GM21528 (cell line): ENCODE results near the gene WNT3A.

Experiments
- ATAC-seq: cut with Tn5 transposase; IDR thresholded peaks from one replicate; pipeline ENCODE4 v1.9.1; 2021; ENCODE audit warnings: mild to moderate bottlenecking, moderate library complexity; ENCODE audit not compliant: unreplicated experiment, low FRiP score

The WNT3A gene

DNA sequence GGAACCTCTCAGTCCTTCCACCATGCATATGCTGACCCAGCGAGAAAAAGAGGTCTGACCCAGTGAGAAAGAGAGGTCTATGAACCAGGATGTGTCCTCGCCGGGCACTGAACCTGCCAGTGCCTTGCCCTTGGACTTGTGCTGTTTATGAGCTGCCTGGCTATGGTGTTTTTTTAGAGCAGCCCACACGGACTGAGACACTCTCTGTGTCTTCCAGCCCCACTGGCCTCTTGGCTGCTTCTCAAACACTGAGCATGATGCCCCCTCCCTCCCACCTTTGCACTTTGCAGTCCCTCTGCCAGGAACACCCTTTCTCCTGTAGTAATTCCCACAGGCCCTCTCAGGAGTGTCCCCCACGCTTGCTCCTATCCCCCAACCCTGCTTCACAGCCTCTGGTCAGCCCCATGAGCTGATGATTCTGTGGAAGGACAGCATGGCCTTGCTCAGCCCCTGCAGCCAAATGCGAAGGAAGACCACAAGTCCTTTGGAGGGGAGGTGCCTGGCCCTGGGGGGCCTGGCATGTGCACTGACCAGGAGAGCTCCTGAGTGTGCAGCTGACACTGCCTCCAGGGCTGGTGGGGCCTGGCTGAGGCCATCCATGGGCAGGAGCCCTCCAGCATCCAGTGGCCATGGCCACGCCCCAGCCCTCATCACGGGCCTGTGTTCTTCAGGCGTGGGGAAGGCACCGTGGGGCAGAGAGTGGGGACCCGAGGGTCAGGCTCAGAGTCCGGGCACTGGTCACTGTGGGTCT is 23.8 kb downstream of the WNT3A start:
- ATAC-seq, result no peak

DNA sequence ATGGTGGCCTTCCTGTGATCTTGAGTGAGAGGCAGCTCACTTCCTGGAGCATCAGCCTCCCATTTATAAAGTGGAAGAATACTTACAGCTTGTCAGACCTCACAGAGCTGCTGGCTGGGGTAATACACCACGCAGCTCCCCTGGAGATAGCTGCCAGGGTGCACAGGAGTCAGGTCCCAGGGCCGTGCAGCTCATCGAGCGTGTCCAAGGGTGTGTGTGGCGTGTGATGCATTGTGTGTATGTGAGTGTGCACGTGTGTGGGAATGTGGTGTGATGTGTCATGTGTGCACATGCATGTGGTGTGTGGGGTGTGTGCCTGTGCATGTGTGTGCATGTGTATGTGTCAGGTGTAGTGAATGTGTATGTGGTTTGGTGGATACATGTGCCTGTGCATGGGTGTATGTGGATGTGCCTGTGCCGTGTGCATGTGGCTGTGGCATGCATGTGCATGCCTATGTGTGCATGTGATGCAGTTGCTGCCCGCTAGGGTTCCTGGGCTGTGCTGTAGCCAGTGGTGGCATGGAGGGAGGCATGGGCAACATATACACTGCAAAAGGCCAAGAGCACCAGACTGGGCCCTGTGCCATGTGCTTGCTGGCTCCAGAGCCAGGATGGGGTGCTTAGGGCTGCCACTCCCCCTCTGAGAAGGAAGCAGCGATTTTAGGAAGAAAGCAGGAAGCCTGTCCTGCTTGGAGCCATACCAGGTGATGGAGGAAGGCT is 24.6 kb downstream of the WNT3A start:
- ATAC-seq, result no peak

DNA sequence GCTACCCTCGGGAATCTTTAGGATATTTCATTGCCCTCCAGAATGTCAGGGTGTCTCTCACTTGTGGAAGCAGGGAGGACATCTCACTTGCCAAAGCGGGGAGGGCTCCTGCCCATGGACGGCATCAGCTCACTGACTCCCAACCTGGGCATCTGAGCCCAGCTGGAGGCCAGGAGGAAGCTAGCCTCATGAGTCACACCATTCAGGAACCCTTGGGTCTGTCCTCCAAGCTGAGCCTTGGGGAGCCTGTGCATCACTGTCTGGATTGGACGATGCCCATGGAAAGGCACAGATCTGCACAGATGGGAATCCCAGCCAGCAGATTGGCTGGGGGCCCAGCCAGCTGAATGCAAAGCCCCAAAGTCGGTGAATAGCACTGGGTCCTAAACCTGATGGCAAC is 25.2 kb downstream of the WNT3A start:
- ATAC-seq, result no peak

DNA sequence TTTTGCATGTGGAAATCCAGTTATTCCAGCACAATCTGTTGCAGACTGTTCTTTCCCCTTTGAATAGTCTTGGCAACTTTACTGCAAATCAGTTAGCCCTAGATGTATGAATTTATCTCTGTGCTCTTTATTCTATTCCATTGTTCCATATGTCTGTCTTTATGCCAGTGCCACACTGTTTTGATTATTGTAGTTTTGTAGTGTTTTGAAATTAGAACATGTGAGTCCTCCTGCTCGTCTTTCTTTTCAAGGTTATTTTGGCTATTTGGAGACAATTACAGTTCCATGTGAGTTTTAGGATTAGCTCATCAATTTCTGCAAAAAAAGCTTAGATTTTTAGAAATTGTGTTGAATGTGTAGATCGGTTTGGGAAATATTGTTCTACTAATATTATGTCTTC is 26.6 kb downstream of the WNT3A start:
- ATAC-seq, result no peak

- no peak for ATAC-seq
Measured at GRCh38 chr1:228034954-228035837, 28.4 kb downstream of the WNT3A start.

GRCh38 chr1:228035844-228036243 is 29.0 kb downstream of the WNT3A start:
- ATAC-seq, result no peak

- no peak for ATAC-seq
Measured at GRCh38 chr1:228036701-228037231, 30.0 kb downstream of the WNT3A start.

- ATAC-seq, result no peak
Measured at GRCh38 chr1:228037401-228038386, 30.9 kb downstream of the WNT3A start.

GRCh38 chr1:228038387-228039005 is 31.7 kb downstream of the WNT3A start:
- no peak for ATAC-seq

- no peak for ATAC-seq
Measured at GRCh38 chr1:228039006-228039903, 32.5 kb downstream of the WNT3A start.

DNA sequence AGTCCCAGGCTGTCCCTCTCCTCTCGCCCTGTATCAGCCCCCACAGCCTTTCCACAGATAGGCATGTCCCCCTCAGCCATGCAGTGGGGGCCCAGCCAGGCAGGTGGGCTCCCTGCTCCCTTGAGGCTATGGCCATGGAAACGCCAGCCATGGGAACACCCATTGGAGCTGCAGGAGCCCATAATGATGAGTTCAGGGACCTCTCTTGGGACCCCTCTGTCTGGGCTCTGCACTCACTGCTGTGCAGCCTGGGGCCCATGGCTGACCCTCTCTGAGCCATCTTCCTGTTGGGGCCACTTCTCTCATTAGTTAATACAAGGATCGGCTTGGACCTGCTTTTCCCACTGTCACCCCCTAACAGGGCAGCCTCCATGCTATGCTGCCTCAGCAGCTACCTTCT is 33.2 kb downstream of the WNT3A start:
- no peak for ATAC-seq

- no peak for ATAC-seq
Measured at GRCh38 chr1:228041316-228041715, 34.5 kb downstream of the WNT3A start.

- no peak for ATAC-seq
Measured at GRCh38 chr1:228042508-228042907, 35.7 kb downstream of the WNT3A start.

DNA sequence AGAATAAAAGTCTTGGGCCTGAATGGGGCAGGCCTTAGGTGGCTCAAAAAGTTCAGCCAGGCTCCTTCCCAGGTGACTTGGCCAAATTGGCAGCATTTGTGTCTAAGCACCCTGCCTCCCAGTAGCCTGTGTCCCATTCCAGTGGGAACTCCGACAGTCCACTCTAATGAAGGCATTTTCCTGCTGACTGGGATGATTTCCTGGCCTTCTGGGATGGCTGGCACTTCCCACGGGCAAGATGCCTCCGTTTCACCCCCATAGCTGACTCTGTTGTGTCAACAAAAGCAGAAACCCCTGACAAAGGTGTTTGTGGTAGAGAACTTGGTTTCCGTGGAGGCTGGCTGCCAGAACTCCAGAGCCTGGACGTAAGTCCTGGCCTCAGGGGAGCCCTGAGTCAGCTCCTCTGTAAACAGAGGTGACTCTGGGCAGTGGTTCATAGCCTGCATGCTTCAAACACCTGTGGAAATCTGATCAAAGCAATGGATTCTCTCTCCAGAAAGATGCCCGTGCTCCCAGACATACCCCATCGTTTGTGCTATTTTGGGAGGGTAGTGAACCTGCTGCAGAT is 36.6 kb downstream of the WNT3A start:
- ATAC-seq, result no peak

DNA sequence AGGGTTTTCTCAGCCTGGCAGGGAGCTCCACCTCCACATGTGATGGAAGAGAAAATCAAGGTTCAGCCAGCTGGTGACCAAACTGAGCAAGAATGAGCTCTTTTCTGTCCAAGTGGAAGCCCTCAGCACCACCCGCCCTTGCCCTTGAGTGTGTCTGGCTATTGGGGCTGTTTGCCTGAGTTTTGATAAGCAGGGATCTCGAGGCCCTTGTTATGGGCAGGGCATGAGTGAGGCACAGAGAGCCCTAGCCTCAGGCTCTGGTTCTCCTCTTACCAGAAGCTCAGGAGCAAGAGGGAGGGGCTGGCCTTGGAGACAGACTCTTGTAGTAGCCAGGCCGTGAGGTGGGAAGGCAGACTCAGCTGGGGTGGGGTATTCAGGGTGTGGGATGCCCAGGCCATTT is 38.2 kb downstream of the WNT3A start:
- ATAC-seq, result no peak

DNA sequence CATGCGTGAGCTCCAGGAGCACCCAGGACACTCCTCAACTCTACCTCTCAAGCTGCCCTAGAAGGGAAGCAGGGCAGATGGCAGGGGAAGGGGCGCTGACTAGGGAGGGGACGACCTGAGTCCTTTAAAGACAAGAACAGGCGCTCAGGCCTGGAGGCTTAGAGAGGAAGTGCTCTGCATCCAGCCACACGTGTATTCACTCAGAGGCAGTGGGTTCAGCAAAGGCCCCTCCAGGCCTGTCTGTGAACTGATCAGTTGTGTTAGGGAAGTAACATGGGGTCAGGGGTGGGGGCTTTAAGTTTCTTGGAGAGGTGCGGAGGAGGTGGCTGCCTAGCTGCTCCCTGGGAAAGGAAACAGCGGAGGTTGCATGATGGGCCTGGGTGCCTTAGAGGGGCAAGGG is 38.6 kb downstream of the WNT3A start:
- no peak for ATAC-seq

DNA sequence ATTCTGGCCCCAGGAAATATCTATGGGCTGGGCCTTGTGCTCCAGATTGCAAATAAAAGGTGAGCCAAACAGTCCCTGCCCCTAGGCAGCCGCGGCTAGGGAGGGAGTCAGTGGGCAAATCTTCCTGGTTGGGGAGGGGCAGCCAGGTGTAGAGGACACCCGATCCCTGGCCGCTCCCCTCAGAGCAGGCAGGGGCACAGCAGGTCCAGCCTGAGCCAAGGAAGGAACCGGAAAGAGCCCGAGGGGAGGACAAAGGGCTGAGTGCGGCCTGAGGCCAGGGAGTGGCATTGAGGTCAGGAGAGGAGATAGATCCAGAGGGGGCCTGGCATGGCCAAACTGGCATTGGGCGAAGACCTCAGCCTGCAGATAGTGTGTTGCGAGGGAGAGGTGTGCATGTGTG is 39.1 kb downstream of the WNT3A start:
- ATAC-seq, result no peak
